RWPE1 (cell line): Measurements from ENCODE around the gene BMPR1B.

Experiments used
- CTCF ChIA-PET: fragments of 350-600 bp; sonication (Branson Sonifier 250); formaldehyde crosslinking; extraction: SDS; loops from one replicate; lab custom pipeline; 2021; lab: Yijun Ruan, JAX
- POLR2A ChIA-PET: fragments of 400-600 bp; formaldehyde crosslinking; extraction: SDS; loops from one replicate; lab custom pipeline; 2020; ENCODE audit warnings: antibody characterized with exemption; ENCODE audit not compliant: low non-redundant PET; lab: Yijun Ruan, JAX
- DNase-seq: peaks from one replicate; pipeline ENCODE4 v3.0.0; 2012; ENCODE audit warnings: low spot score
- H3K27ac ChIP-seq: fragments of 450-650 bp; 2 replicates; pipeline ENCODE4 v1.5.1; 2017
- CTCF ChIP-seq: fragments of 450-650 bp; conservative IDR thresholded peaks from 2 replicates; pipeline ENCODE4 v1.5.1; 2017; ENCODE audit warnings: low read depth, mild to moderate bottlenecking

The BMPR1B gene

GRCh38 chr4:94954251-94954650 lies 196.5 kb downstream of the BMPR1B start:
- ChIA-PET POLR2A (no interaction called here), CTCF (no interaction called here)
- DNase-seq, result no peak
- TF ChIP-seq CTCF, result no peak
- no peak overlapping the region for H3K27ac ChIP-seq

- DNase-seq, result no peak
- POLR2A ChIA-PET, result no interaction called here
Measured at GRCh38 chr4:94957030-94957429, 199.3 kb downstream of the BMPR1B start.

GRCh38 chr4:94959307-94959706 lies 201.6 kb downstream of the BMPR1B start:
- TF ChIP-seq CTCF, result no peak
- POLR2A ChIA-PET, result no interaction called here
- H3K27ac ChIP-seq, result no peak overlapping the region
- CTCF ChIA-PET, result no interaction called here
- no peak for DNase-seq

More at GRCh38 chr4:94957030-94957429, 199.3 kb downstream of the BMPR1B start:
- H3K27ac ChIP-seq, result no peak overlapping the region
- TF ChIP-seq CTCF, result no peak
- CTCF ChIA-PET, result no interaction called here

GRCh38 chr4:94960708-94961107 lies 203.0 kb downstream of the BMPR1B start:
- DNase-seq, result no peak
- POLR2A ChIA-PET, result no interaction called here
- CTCF ChIA-PET, result no interaction called here
- no peak overlapping the region for H3K27ac ChIP-seq
- no peak for TF ChIP-seq CTCF

- DNase-seq, result no peak
- CTCF ChIA-PET, result no interaction called here
- TF ChIP-seq CTCF, result no peak
- POLR2A ChIA-PET, result no interaction called here
- no peak overlapping the region for H3K27ac ChIP-seq
Measured at GRCh38 chr4:94961420-94961819, 203.7 kb downstream of the BMPR1B start.

GRCh38 chr4:94962484-94962883 lies 204.7 kb downstream of the BMPR1B start:
- H3K27ac ChIP-seq, result no peak overlapping the region
- ChIA-PET POLR2A (no interaction called here), CTCF (interaction anchor here (0.7 kb wide), 2 partner anchors 662 to 1319 kb away, joined by 3 to 4 read pairs; no protein-coding TSS in a partner anchor)
- no peak for DNase-seq
- no peak for TF ChIP-seq CTCF

GRCh38 chr4:94965852-94966251 lies 208.1 kb downstream of the BMPR1B start:
- no peak overlapping the region for H3K27ac ChIP-seq
- no peak for TF ChIP-seq CTCF
- POLR2A ChIA-PET, result no interaction called here
- CTCF ChIA-PET, result no interaction called here
- DNase-seq, result no peak
